HG02943 (cell line): ENCODE results near the gene AKT1S1.

ENCODE experiments used
- ATAC-seq: cut with Tn5 transposase; IDR thresholded peaks from one replicate; pipeline ENCODE4 v1.9.1; 2021; ENCODE audit warnings: mild to moderate bottlenecking, low read depth, moderate library complexity; ENCODE audit not compliant: unreplicated experiment

AKT1S1 gene

DNA sequence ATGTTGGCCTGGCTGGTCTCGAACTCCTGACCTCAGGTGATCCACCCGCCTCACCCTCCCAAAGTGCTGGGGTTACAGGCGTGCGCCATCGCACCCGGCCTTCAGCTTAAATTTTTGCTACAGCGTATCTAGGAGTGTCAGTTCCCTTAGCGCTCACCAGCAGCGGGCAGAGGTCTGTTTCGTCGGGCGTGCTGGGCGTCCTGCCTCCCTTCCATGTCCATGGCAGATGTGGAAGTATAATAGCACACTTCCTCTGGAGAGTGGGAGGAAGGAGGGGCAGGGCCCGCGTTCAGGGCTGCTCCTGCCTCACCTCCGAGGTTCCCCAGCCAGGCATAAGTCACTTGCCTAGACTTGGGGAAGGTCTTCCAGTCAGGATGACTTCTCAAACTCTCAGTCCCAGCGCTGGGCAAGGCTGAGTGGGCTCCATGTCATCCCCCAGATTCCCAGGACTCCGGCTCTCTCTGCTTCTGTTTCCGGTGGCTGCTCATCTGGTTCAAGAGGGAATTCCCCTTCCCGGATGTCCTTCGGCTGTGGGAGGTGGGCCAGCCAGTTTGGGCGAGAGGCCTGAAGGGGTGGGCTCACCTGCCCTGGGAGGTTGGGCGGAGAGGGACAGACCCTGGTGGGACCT, 10.0 kb upstream of the AKT1S1 start:
- ATAC-seq: no peak

DNA sequence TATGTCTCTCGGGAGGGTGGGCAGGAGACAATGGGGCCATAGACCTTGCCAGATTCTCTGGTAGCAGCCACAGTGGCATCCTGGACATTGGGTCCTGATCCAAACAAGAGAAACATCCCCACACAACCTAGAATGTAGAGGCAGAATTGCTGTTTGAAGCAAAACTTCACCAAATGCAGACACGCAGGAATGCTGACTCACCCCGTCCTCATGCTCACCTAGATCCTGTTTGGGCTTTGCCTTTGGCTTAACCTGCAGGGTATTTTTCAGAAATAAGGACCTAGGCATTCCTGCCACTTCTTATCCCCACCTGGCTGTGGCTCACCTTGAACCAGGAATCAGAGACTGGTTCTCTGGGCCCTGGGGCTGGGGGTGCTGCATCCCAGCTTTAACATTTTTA, 7.6 kb upstream of the AKT1S1 start:
- ATAC-seq: no peak

DNA sequence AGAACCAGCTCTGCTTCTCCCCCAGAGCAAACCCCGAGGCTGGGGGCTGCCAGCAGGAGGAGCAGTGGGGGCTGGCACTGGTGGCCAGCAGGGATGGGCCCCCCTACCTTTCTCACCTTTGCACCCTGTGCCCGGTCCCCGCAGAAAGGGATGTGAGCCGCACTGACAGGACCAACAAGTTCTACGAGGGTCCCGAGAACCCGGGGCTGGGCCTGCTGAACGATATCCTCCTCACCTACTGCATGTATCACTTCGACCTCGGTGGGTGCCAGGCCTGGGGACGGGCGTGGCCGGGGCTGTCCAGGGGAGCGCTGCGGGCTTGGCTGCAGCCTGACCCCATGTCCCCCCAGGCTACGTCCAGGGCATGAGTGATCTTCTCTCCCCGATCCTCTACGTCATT, 7.0 kb upstream of the AKT1S1 start:
- no peak for ATAC-seq

DNA sequence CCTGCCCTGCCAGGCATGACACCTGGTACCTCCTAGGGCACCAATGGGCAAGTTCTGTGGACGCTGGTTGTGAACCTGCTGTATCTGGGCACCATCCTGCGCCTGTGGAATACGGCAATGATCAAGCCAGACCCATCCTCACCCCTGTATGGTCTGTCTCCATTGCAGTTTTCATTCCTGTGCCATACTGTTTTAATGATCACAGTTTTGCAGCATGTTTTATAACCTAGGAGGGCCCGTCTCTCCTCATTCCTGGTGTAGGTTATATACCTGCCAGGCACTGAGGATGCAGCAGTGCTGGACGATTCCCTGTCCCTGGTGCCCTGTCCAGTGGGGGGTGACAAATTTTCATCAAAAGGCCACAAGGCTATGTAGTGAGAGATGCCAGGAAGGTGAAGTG, 5.9 kb upstream of the AKT1S1 start:
- ATAC-seq: no peak

DNA sequence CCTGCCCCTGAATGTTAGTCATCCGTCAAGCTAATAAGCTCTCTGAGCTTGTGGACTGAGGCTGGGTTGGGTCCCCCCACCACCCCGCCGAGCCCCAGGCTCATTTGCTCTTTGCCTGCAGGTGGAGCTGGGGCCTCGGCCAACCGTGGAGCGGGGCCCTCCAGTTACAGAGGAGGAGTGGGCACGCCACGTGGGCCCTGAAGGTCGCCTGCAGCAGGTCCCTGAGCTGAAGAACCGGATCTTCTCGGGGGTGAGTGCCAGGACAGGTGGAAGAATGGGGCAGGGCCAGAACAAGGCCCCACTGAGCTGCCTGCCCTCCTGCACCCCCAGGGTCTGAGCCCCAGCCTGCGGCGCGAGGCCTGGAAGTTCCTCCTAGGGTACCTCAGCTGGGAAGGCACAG, 5.5 kb upstream of the AKT1S1 start:
- ATAC-seq: no peak

DNA sequence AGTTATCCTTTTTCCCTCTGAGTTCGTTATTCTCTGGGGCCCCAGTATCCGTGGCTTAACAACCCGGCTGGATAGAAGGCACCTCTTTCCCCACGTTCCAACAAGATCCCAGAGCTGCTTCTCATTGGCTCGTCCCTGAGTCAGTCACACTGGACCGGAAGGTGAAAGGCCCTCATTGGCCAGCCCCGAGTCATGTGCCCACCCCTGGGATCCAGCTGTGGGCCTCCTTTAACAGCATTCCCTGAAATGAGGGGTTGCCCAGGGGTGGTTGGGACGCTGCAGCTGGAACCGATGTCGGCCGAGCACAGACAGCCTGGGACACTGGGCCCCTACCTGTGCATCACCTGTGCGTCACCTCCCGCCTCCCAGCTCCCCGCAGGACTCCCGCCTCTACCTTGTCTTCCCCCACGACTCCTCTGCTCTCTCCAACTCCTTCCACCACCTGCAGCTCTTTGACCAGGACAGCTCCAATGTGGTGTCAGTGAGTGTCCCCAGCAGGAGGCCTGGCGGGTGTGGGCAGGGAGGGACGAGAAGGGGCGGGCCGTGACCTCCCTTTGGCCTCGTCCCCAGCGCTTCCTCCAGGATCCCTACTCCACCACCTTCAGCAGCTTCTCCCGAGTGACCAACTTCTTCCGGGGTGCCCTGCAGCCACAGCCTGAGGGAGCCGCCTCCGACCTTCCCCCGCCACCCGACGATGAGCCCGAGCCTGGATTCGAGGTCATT, 4.7 kb upstream of the AKT1S1 start:
- ATAC-seq: no peak

DNA sequence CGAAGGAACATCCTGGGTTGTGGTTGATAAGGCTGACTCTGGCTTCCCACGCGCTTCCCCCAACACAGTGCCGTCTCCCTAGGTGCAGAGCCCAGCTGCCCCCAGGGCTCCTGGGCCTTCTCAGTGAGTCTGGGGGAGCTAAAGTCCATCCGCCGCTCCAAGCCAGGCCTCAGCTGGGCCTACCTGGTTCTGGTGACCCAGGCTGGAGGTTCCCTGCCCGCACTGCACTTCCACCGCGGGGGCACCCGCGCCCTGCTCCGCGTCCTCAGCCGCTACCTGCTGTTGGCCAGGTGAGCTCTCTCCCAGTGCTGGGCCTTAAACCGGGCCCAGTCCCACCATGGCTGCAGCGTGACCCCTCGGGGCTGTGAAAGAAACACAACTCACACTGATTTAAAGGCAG, 4.0 kb upstream of the AKT1S1 start:
- no peak for ATAC-seq

DNA sequence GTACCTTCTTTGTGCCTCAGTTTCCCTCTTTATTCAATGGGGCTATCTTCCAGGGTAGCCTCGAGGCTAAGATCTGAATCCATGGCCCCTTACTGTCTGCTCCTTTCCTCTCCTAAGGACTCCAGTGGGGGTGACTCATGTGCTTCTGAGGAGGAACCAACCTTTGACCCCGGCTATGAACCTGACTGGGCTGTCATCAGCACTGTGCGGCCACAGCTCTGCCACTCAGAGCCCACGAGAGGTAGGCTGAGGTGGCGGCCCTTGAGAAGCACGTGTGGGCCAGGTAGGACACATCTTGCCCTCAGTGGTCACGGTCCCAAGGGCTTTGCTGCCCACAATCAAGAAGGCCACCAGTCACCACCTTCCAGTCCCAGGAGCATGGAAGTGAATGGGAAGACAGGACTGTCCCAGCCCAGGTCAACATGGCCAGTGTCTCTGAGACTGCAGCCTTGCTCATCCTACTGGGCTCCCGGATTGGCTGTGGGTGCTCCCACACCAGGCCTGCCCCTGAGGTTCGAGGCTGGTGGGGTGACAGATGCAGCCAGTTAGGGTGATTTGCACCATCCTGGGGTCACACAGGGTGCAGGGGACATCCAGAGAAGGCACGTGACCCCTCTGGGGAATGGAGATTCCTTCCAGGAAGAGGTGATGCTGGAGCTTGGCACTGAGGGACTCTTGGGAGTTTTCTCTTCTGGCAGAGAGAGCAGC, 3.2 kb upstream of the AKT1S1 start:
- ATAC-seq: no peak

DNA sequence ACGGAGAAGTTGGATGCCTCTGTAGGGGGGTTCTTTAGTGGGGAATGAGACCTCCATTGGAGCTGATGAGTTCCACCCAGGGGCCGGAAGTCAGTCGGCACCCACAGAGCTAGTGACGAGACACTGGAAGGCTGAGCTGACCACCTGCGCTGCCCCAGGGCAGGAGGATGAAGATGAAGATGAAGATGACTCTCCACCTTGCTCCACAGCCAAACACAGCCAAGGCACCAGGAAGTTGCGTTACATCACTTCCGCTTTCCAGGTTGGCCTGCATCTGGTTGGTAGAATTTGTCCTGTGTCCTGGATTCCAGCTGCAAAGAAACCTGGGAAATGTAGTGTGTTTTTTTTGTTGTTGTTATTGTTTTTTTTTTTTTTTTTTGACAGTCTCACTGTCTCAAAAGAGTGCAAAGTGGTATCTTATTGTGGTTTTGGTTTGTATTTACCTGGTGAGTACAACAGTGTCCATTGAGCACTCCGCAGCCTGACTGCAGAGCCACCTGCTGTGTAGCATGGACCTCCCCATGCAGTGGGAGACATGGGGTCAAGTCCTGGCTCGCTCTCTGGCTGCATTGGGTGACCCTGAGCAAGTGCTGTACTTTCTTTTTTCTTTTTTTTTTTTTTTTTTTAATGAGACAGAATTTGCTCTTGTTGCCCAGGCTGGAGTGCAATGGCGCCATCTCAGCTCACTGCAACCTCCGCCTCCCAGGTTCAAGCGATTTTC, 2.2 kb upstream of the AKT1S1 start:
- no peak for ATAC-seq

DNA sequence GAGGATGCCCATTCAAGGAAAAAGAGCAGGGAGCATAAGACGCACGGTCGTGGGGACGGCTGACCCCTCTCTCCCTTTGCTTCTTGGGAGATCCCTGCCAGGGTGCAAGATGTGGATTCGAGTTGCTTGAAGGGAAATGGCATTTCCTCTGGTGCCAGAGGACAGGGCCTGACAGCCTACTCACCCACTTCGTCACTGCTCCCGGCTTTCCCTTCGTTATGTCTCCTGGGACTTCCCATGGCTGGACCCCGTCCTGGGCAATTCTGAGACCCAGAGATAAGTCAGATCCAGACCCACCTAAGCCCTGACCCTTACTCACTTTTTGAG, 1.6 kb upstream of the AKT1S1 start:
- ATAC-seq: no peak

DNA sequence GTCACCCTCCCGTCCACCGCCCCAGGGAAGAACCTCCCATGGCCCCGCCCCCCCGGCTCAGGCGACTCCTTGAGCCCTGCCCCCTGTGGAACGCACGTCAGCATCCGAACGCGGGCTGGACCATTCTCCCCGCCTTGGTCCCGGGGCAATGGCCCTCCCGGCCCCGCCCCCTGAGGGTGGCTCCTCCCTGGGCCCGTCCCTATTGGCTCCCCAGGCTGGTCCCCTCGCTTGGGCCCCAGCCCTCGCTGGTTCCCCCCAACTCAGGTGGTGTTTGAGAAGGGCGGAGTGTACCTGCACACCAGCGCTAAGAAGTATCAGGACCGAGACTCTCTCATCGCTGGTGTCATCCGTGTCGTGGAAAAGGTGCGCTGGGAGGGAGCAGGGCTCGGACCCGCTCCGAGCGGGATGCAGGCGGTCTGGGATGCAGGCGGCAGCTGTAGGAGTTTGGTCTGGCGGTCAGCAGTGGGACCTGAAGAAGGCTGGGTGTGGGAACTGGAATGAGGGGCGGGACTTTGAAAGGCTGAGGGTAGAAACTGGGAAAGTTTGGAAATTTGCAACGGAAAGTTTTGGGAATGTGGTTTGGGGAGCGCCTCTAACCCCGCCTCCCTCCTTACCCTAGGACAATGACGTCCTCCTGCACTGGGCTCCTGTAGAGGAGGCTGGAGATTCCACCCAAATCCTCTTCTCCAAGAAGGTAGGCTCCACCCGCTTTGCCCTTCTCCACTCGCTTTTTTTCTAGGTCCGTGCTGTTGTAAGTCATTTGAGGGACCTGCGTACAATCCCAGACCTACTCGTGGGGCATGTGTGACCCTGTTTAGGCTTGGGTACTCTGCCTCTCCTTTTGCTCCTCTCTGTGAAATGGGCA, 956 bp upstream of the AKT1S1 start:
- ATAC-seq: peak; percentile 45

DNA sequence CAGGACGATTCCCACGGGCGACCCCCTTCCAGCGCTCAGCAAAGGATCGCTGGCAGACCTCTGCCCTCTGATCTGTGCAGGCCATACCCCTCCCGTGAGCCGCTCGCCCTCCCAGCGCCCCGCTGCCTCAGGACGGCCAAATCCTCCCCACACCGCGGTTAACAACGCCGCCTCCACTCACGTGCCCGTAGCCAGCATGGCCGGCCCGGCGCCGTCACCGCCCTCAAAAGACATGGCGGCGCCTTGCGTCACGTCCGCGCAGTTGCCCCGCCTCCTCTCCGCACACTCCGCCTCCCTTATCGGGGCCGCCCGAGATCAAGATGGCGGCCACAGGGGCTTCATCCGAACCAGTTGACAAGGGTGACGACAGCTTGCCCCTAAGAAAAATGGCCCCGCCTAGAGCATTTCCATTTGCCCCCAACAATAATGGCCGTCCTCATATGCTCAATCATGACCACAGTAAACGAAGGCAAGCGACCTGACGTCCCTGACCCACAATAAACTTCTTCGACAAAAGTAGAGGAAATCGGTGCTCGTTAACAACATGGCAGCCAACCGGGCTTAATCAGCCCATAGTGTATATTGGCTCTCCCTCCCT, 634 bp downstream of the AKT1S1 start:
- ATAC-seq: peak; percentile 45

DNA sequence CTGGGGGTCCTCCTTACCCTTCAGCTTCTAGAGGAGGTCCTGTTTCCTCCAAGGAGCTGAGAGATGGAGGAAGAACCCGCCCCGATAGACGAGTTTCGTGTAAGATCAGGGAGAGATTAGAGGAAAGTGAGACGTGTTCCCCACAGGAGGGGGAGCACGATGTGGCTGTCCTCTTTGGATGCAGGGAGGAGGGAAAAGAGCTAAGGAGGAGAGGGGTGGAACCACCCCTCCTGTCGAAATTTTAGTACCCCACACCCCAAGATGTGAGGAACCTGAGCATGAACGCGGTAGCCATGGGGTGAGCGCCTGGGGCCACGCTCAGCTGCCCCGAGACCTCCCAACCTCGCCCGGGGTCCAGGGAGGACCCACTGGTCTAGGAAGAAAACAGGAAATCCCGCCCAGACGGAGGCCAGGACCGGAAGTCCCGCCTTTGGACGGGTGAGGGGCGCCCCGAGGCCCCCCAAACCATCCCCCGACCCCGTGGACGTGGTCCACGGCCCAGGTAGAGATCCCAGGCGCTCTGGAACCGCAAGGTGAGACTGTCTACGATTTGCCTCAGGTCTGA, 1.2 kb downstream of the AKT1S1 start:
- no peak for ATAC-seq

DNA sequence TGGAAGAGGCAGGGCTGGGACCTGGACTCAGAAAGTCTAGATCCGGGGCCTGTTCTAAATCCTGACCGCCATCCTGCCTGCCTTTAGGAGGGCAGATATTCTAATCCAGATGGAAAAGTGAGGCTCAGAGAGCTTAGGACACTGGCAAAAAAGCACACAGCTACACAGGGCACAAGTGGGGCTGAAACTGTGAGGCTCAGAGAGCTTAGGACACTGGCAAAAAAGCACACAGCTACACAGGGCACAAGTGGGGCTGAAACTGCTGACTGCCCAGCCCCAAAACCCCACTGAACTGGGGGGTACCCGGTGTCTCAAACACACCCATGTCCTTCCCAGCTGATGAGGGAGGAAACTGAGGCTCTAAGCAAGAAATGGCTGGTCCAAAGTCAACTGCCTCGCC, 2.0 kb downstream of the AKT1S1 start:
- no peak for ATAC-seq

DNA sequence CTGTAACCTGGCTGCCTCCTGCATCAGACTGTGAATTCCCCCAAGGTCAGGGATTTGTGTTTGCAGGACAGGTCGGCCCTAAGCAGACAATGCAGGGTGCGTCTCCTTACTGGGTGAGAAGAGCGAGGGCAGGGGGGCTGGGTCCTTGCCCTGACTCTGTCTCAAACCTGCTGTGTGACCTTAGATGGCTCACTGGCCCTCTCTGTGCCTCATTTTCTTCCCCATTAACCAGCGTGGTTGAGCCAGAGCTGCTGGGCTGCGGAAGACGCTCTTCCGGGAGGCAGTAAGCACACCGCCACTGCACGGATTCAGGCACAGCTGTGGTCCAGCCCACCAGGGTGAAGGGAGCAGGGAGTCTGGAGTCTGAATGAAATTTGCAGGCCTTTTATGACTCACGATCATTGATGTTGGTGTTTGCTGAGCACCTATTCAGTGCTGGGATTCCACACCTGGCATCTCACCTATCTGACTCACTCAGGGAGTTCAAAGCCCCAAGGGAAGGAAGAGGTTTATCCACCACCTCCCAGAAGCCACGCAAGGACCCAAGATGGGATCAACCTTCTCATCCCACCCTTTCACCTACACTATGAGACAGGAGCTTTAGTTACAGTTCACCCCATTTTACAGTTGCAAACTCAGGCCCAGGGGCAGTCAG, 2.5 kb downstream of the AKT1S1 start:
- ATAC-seq: no peak

DNA sequence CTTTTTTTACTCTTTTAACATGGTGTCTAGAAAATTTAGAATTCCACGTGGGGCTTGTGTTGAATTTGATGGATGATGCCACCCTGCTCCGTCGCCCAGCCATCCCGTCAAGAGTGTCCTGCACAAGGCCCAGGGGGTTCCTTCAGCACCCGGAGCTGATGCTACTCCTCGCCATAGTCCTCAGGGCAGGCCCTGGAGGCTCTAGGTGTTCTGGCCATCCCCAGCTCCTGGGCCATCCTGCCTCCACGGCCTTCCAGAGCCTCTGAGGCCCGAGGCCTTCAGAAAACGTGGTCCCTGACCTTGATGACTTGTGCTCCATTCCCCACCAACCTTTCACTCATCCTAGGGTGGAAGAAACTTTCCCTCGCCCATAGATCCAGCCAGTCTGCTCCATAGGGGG, 3.3 kb downstream of the AKT1S1 start:
- no peak for ATAC-seq

DNA sequence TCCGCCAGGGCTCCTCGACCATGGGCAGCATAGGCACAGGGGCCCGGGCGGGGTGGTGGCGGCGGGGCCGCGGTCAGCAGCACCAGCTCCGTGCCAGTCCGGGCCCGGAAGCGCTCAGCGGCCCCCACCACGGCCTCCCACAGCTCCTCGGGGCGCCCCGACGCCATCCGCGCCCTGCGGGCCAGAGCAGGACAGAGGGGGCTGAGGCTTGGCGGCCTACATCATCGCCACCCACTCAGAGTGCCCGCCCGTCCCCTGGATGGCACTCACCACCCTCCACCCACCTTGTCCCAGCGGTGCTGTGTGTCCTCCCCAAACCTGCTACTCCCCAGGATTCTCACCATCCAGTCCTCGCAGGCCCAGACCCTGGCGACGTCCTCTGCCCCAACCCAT, 4.0 kb downstream of the AKT1S1 start:
- ATAC-seq: no peak

DNA sequence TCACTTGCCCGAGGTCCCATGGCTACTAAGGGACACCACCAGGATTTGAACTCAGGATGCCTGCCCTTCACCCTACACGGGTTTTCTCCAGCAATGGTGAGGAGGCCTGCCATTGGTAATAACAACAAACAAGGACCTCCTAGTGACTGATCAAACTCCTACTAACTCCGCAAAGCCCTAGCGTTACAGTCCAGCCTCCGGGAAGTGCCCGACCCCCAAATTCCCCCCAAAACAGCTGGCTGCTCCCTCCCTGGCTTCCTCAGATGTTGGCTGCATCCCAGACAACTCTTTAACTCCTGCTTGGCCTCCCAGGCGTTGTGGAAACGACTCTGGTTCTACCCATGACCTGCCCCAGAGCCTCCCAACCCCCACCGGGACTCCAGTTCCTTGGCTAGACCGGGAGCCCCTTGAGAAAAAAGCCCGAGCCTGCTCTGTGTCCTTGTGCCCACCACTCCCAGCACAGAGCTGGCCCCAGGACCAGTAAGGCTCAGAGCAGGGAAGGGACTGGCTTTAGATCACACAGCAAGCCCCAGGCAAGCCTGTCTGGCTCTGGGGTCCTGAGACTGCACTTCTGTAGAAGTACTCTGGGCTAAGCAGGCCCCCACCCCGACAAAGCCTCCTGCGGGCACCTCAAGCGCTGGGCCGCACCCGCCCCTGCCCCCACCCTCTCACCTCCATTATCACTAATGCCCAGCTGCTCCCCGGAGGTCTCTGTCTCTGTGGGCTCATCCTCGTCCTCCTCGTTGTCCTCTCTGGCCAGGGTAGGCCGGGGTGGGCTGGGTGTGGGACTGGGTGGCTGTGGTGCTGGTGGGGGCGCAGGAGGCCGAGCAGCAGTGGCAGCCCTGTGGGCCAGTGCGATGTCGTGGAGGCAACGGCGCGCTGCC, 4.7 kb downstream of the AKT1S1 start:
- no peak for ATAC-seq
